Measurements from ENCODE around the gene OR10K1. TPM values are rescaled to one million over a fixed set of nuclear protein-coding genes. Genes with fewer than 3 reads are reported as not detected.

Gene OR10K1
- total RNA-seq, 2 donors from 2014 or later, result not detected

GRCh38 chr1:158458263-158458662 lies 3.4 kb upstream of the OR10K1 start:
- Histone ChIP-seq H3K9ac (ENCODE audit: low read depth in 2 of 2, low read length in 2 of 2) (no peak overlapping the region), H3K36me3 (no peaks in the 10 kb centered on the region), H3K4me1 (no peaks in the 10 kb centered on the region), H3K27me3 (no peaks in the 10 kb centered on the region), H3K4me3 (no peak overlapping the region), H3K9me3 (no peaks in the 10 kb centered on the region), H3K27ac (no peak overlapping the region)
- TF ChIP-seq, protein P1, sequence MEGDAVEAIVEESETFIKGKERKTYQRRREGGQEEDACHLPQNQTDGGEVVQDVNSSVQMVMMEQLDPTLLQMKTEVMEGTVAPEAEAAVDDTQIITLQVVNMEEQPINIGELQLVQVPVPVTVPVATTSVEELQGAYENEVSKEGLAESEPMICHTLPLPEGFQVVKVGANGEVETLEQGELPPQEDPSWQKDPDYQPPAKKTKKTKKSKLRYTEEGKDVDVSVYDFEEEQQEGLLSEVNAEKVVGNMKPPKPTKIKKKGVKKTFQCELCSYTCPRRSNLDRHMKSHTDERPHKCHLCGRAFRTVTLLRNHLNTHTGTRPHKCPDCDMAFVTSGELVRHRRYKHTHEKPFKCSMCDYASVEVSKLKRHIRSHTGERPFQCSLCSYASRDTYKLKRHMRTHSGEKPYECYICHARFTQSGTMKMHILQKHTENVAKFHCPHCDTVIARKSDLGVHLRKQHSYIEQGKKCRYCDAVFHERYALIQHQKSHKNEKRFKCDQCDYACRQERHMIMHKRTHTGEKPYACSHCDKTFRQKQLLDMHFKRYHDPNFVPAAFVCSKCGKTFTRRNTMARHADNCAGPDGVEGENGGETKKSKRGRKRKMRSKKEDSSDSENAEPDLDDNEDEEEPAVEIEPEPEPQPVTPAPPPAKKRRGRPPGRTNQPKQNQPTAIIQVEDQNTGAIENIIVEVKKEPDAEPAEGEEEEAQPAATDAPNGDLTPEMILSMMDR (IDR thresholded peaks at IDR 0.05), result no peak
- DNase-seq, result no peak
- intact Hi-C loops (cut with DNase I), result no loop called here

- intact Hi-C loops (cut with DNase I), result no loop called here
- Histone ChIP-seq H3K27ac (no peak within 1 kb of the TSS), H3K4me1 (no peaks in the 10 kb centered on the region), H3K4me3 (no peak within 1 kb of the TSS), H3K36me3 (no peaks in the 10 kb centered on the region), H3K27me3 (no peaks in the 10 kb centered on the region), H3K9me3 (no peaks in the 10 kb centered on the region), H3K9ac (ENCODE audit: low read depth in 2 of 2, low read length in 2 of 2) (no peak within 1 kb of the TSS)
- no peak for DNase-seq
- TF ChIP-seq, protein P1 (IDR thresholded peaks at IDR 0.05), result no peak
Observed at GRCh38 chr1:158471920-158472319, 10.3 kb downstream of the OR10K1 start, which contains the start of gene OR10R2. Gene OR10R2 (plus strand): TSS chr1:158472220. CDS start chr1:158472326, 106 bp downstream.

- no peak overlapping the region for H3K9ac ChIP-seq (ENCODE audit: low read depth in 2 of 2, low read length in 2 of 2)
- TF ChIP-seq, protein P1 (IDR thresholded peaks at IDR 0.05), result no peak
- H3K4me1 ChIP-seq, result no peaks in the 10 kb centered on the region
- H3K27me3 ChIP-seq, result no peaks in the 10 kb centered on the region
- H3K36me3 ChIP-seq, result no peaks in the 10 kb centered on the region
- H3K9me3 ChIP-seq, result no peaks in the 10 kb centered on the region
- DNase-seq, result no peak
- no peak overlapping the region for H3K27ac ChIP-seq
- no peak overlapping the region for H3K4me3 ChIP-seq
- intact Hi-C loops (cut with DNase I), result no loop called here
Observed at GRCh38 chr1:158485455-158485854, 23.8 kb downstream of the OR10K1 start.

DNA sequence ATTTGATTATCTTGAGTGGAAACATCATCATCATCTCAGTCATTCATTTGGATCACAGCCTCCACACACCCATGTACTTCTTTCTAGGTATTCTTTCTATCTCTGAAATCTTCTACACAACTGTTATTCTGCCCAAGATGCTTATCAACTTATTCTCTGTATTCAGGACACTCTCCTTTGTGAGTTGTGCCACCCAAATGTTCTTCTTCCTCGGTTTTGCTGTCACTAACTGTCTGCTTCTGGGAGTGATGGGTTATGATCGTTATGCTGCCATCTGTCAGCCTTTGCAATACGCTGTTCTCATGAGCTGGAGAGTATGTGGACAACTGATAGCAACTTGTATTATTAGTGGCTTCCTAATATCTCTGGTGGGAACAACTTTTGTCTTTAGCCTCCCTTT lies 29.7 kb downstream of the OR10K1 start:
- H3K9ac ChIP-seq (ENCODE audit: low read depth in 2 of 2, low read length in 2 of 2), result no peak overlapping the region
- no peak overlapping the region for H3K4me3 ChIP-seq
- TF ChIP-seq, protein P1 (IDR thresholded peaks at IDR 0.05), result no peak
- no peak for DNase-seq
- no peaks in the 10 kb centered on the region for H3K9me3 ChIP-seq
- intact Hi-C loops (cut with DNase I), result no loop called here
- no peaks in the 10 kb centered on the region for H3K4me1 ChIP-seq
- no peaks in the 10 kb centered on the region for H3K36me3 ChIP-seq
- H3K27ac ChIP-seq, result no peak overlapping the region
- H3K27me3 ChIP-seq, result no peaks in the 10 kb centered on the region

- Histone ChIP-seq H3K27ac (no peak overlapping the region), H3K9ac (ENCODE audit: low read depth in 2 of 2, low read length in 2 of 2) (no peak overlapping the region), H3K4me1 (no peaks in the 10 kb centered on the region), H3K4me3 (no peak overlapping the region), H3K9me3 (no peaks in the 10 kb centered on the region), H3K36me3 (no peaks in the 10 kb centered on the region), H3K27me3 (no peaks in the 10 kb centered on the region)
- TF ChIP-seq, protein P1 (IDR thresholded peaks at IDR 0.05), result no peak
- intact Hi-C loops (cut with DNase I), result no loop called here
- no peak for DNase-seq
Observed at GRCh38 chr1:158493054-158493453, 31.4 kb downstream of the OR10K1 start.

Measured in colonic mucosa (tissue), 4 donors.